CD14-positive monocyte (primary cell): ENCODE data around the gene RAB3C. TPM values are rescaled to one million over a fixed set of nuclear protein-coding genes. Genes with fewer than 3 reads are reported as not detected.

Source experiments
- DNase-seq, 3 donors: peaks; one replicate each; pipeline ENCODE4 v3.0.0-alpha.2; 2011 to 2022
- H2AFZ ChIP-seq: 2 replicates; pipeline ENCODE4 v1.6.0; 2012; ENCODE audit warnings: mild to moderate bottlenecking, low read depth, low read length, inconsistent platforms; ENCODE audit not compliant: insufficient read depth, poor library complexity, severe bottlenecking
- H3K27ac ChIP-seq, 2 donors: 1 replicate in 1 of 2; 2 replicates in 1 of 2; pipeline ENCODE4 v1.5.1; 2012 to 2013; ENCODE audit warnings: low read length in 2 of 2, control low read depth in 1 of 2, inconsistent platforms in 1 of 2, low read depth in 1 of 2, mild to moderate bottlenecking in 1 of 2
- H3K27me3 ChIP-seq, 2 donors: one replicate each; pipeline versions ENCODE4 v1.6.0 to v1.6.1; 2011 to 2013; ENCODE audit warnings: low read length in 2 of 2; ENCODE audit not compliant: control insufficient read depth in 2 of 2, insufficient read depth in 2 of 2
- H3K36me3 ChIP-seq, 2 donors: replicated peaks in 1 of 2; 1 replicate in 1 of 2; 2 replicates in 1 of 2; pipeline versions ENCODE4 v1.5.1 to v1.6.1; 2012 to 2013; ENCODE audit warnings: low read length in 2 of 2, control low read depth in 1 of 2, inconsistent platforms in 1 of 2, mild to moderate bottlenecking in 1 of 2; ENCODE audit not compliant: insufficient read depth in 2 of 2, control insufficient read depth in 1 of 2
- H3K4me1 ChIP-seq, 2 donors: 1 replicate in 1 of 2; 2 replicates in 1 of 2; pipeline versions ENCODE4 v1.5.1 to v1.6.1; 2012 to 2013; ENCODE audit warnings: low read length in 2 of 2, control low read depth in 1 of 2, inconsistent platforms in 1 of 2, mild to moderate bottlenecking in 1 of 2, moderate library complexity in 1 of 2; ENCODE audit not compliant: insufficient read depth in 2 of 2, control insufficient read depth in 1 of 2
- H3K4me2 ChIP-seq: replicated peaks from 2 replicates; pipeline ENCODE3; 2012; ENCODE audit warnings: low read length, moderate library complexity, mild to moderate bottlenecking; ENCODE audit not compliant: poor library complexity, severe bottlenecking; ENCODE audit errors: extremely low read depth
- H3K4me3 ChIP-seq, 3 experiments: fragments of 200-600 bp in 1 of 3; sonication (generic) in 1 of 3; replicated peaks in 1 of 3; 1 replicate in 2 of 3; 2 replicates in 1 of 3; pipeline ENCODE4 v1.5.1; 2011 to 2013; ENCODE audit warnings: low read length in 3 of 3, mild to moderate bottlenecking in 3 of 3, control low read depth in 2 of 3, low read depth in 2 of 3, inconsistent platforms in 1 of 3, moderate library complexity in 1 of 3
- H3K79me2 ChIP-seq: 2 replicates; pipeline ENCODE4 v1.6.0; 2012; ENCODE audit warnings: mild to moderate bottlenecking, control low read depth, inconsistent platforms, low read length, moderate library complexity; ENCODE audit not compliant: insufficient read depth
- H3K9ac ChIP-seq: 2 replicates; pipeline ENCODE4 v1.6.0; 2017; ENCODE audit warnings: low read length, mild to moderate bottlenecking; ENCODE audit not compliant: insufficient read depth, poor library complexity, severe bottlenecking
- H3K9me3 ChIP-seq, 2 donors: replicated peaks in 1 of 2; 1 replicate in 1 of 2; 2 replicates in 1 of 2; pipeline versions ENCODE4 v1.5.1 to v1.6.1; 2012 to 2013; ENCODE audit warnings: low read length in 2 of 2, control low read depth in 1 of 2; ENCODE audit not compliant: control insufficient read depth in 1 of 2, insufficient read depth in 1 of 2
- H4K20me1 ChIP-seq: 2 replicates; pipeline ENCODE4 v1.6.0; 2012; ENCODE audit warnings: mild to moderate bottlenecking, low read length, control low read depth, moderate library complexity; ENCODE audit not compliant: insufficient read depth
- H3K27ac Mint-ChIP-seq, 7 donors: one replicate each; pipeline ENCODE4 v1.8.0; 2020; ENCODE audit warnings: mild to moderate bottlenecking in 7 of 7, mixed read lengths in 7 of 7, moderate library complexity in 6 of 7, inconsistent platforms in 2 of 7
- H3K27me3 Mint-ChIP-seq, 3 donors: one replicate each; pipeline ENCODE4 v1.8.0; 2021 to 2022; ENCODE audit warnings: low read depth in 3 of 3, mild to moderate bottlenecking in 3 of 3, mixed read lengths in 3 of 3, moderate library complexity in 3 of 3, inconsistent platforms in 1 of 3
- H3K36me3 Mint-ChIP-seq, 2 donors: one replicate each; pipeline ENCODE4 v1.8.0; 2020; ENCODE audit warnings: mixed read lengths in 2 of 2, inconsistent platforms in 1 of 2, mild to moderate bottlenecking in 1 of 2
- H3K4me1 Mint-ChIP-seq: one replicate; pipeline ENCODE4 v1.8.0; 2020; ENCODE audit warnings: mild to moderate bottlenecking, mixed read lengths
- H3K4me3 Mint-ChIP-seq, 2 donors: one replicate each; pipeline ENCODE4 v1.8.0; 2020; ENCODE audit warnings: mild to moderate bottlenecking in 2 of 2, mixed read lengths in 2 of 2, moderate library complexity in 1 of 2
- H3K9me3 Mint-ChIP-seq, 7 donors: one replicate each; pipeline ENCODE4 v1.8.0; 2020 to 2022; ENCODE audit warnings: mixed read lengths in 7 of 7, mild to moderate bottlenecking in 6 of 7, moderate library complexity in 6 of 7, inconsistent platforms in 2 of 7
- CTCF ChIP-seq: fragments of 200-600 bp; IDR thresholded peaks from one replicate; pipeline ENCODE4 v1.8.0; 2022; ENCODE audit warnings: antibody characterized with exemption, mild to moderate bottlenecking
- WGBS: methylation state at CpG from one replicate; pipeline ENCODE4 v1.1.5; 2013; ENCODE audit warnings: missing lambda C conversion rate; ENCODE audit not compliant: insufficient coverage; 5-methylcytosine and 5-hydroxymethylcytosine counted together
- intact Hi-C, 2 donors: fragments of 100-400 bp; cut with micrococcal nuclease; formaldehyde crosslinking; loops; one replicate each; pipeline versions ENCODE4 v1.15.0 to v1.15.1; 2023
- polyA plus RNA-seq, 3 donors: library from polyadenylated mRNA; depleted of rRNA in 1 of 3; unstranded in 2 of 3; stranded (reverse) in 1 of 3; fragments of 300-500 nt in 2 of 3; fragments of >200 nt in 1 of 3; fragmentation: Illumina TruSeq in 2 of 3; gene quantifications; 1 replicate in 2 of 3; 2 replicates in 1 of 3; pipeline ENCODE4 v1.2.3, GENCODE V29; 2012 to 2021

The RAB3C gene
- polyA plus RNA-seq, 3 donors: under 0.01 to 0.81 TPM; not detected in 1

- Histone ChIP-seq H3K36me3 (no peaks in the 10 kb centered on the region), H3K79me2 (no peaks in the 10 kb centered on the region), H3K4me3 (no peak overlapping the region), H3K9ac (no peak overlapping the region), H3K27me3 (no peaks in the 10 kb centered on the region), H4K20me1 (no peaks in the 10 kb centered on the region), H3K4me1 (no peaks in the 10 kb centered on the region), H3K9me3 (no peaks in the 10 kb centered on the region), H2AFZ (no peak overlapping the region), H3K27ac (no peak overlapping the region), H3K4me2 (no peak overlapping the region)
- H3K4me3 Mint-ChIP-seq: no peak overlapping the region
- no peak for TF ChIP-seq CTCF
- no peak overlapping the region for H3K27ac Mint-ChIP-seq
- 100% methylated on average over 1 of the region's 3 CpGs for WGBS
- no peak for DNase-seq
- no peaks in the 10 kb centered on the region for H3K27me3 Mint-ChIP-seq
- no peaks in the 10 kb centered on the region for H3K4me1 Mint-ChIP-seq
- H3K9me3 Mint-ChIP-seq: peaks cover 0 to 2% (median 0%) of the 10 kb centered on the region in 7 donors
- intact Hi-C loops: no loop called here
- H3K36me3 Mint-ChIP-seq: no peaks in the 10 kb centered on the region
These were observed 40.3 kb downstream of the RAB3C start for GRCh38 chr5:58622936-58623871.

- H3K27me3 ChIP-seq: no peaks in the 10 kb centered on the region
- Mint-ChIP-seq H3K4me3 (no peak overlapping the region), H3K36me3 (no peaks in the 10 kb centered on the region), H3K27ac (no peak overlapping the region), H3K9me3 (no peaks in the 10 kb centered on the region), H3K4me1 (no peaks in the 10 kb centered on the region), H3K27me3 (peaks cover 0 to 2% (median 0%) of the 10 kb centered on the region in 3 donors)
- H3K4me1 ChIP-seq: no peaks in the 10 kb centered on the region
- no peak for TF ChIP-seq CTCF
- intact Hi-C loops: no loop called here
- no peak overlapping the region for H3K9ac ChIP-seq
- H3K9me3 ChIP-seq: no peaks in the 10 kb centered on the region
- no peak overlapping the region for H3K27ac ChIP-seq
- no peak overlapping the region for H2AFZ ChIP-seq
- no peaks in the 10 kb centered on the region for H3K36me3 ChIP-seq
- H3K79me2 ChIP-seq: no peaks in the 10 kb centered on the region
- WGBS: no CpG with 5 or more reads among the region's 5 CpGs
- DNase-seq: no peak
- H4K20me1 ChIP-seq: no peaks in the 10 kb centered on the region
- H3K4me3 ChIP-seq: no peak overlapping the region
- H3K4me2 ChIP-seq: no peak overlapping the region
These were observed 45.8 kb downstream of the RAB3C start for GRCh38 chr5:58628626-58629025.
